Effector memory CD8-positive, alpha-beta T cell (primary cell): ENCODE data around the gene HCN1.
"Not testable (repeated sequence)": the region's sequence is repeated elsewhere in the genome, so short reads cannot be mapped to it uniquely, and the experiment has no call there.

Experiments
- ATAC-seq: fragments of 150-1000 bp; cut with Tn5 transposase; replicated peaks from 2 replicates; pipeline ENCODE4 v1.10.0; 2021; ENCODE audit warnings: mild to moderate bottlenecking, moderate library complexity
- DNase-seq, 3 experiments: peaks; one replicate each; pipeline ENCODE4 v3.0.0; 2021
- H3K27ac Mint-ChIP-seq, 2 donors: one replicate each; pipeline ENCODE4 v1.8.0; 2022; ENCODE audit warnings: mild to moderate bottlenecking in 2 of 2, mixed read lengths in 2 of 2, moderate library complexity in 2 of 2
- H3K27me3 Mint-ChIP-seq, 2 donors: one replicate each; pipeline ENCODE4 v1.8.0; 2022; ENCODE audit warnings: mixed read lengths in 2 of 2
- H3K36me3 Mint-ChIP-seq: one replicate; pipeline ENCODE4 v1.8.0; 2022; ENCODE audit warnings: mild to moderate bottlenecking, moderate library complexity, mixed read lengths; ENCODE audit not compliant: insufficient read depth
- H3K4me1 Mint-ChIP-seq, 2 donors: one replicate each; pipeline ENCODE4 v1.8.0; 2022; ENCODE audit warnings: low read depth in 2 of 2, mixed read lengths in 2 of 2
- H3K4me3 Mint-ChIP-seq, 2 donors: one replicate each; pipeline ENCODE4 v1.8.0; 2022; ENCODE audit warnings: mild to moderate bottlenecking in 2 of 2, mixed read lengths in 2 of 2, moderate library complexity in 2 of 2
- H3K9me3 Mint-ChIP-seq, 2 donors: one replicate each; pipeline ENCODE4 v1.8.0; 2022; ENCODE audit warnings: mixed read lengths in 2 of 2

Gene HCN1

GRCh38 chr5:45586001-45586400 lies 110.2 kb downstream of the HCN1 start:
- H3K36me3 Mint-ChIP-seq, ATAC-seq, DNase-seq, H3K4me1 Mint-ChIP-seq, H3K27ac Mint-ChIP-seq, H3K4me3 Mint-ChIP-seq, H3K27me3 Mint-ChIP-seq: not testable (repeated sequence)
- H3K9me3 Mint-ChIP-seq: peaks cover 12 to 28% of the 10 kb centered on the region in 2 donors

- H3K27ac Mint-ChIP-seq: no peak overlapping the region
- no peaks in the 10 kb centered on the region for H3K36me3 Mint-ChIP-seq
- no peak overlapping the region for H3K4me3 Mint-ChIP-seq
- no peaks in the 10 kb centered on the region for H3K27me3 Mint-ChIP-seq
- ATAC-seq (no peak), DNase-seq (no peak)
- H3K9me3 Mint-ChIP-seq: peaks cover 5 to 25% of the 10 kb centered on the region in 2 donors
- H3K4me1 Mint-ChIP-seq: no peaks in the 10 kb centered on the region
Observed at GRCh38 chr5:45578270-45578669, 117.9 kb downstream of the HCN1 start.

GRCh38 chr5:45568813-45569212 lies 127.4 kb downstream of the HCN1 start:
- peaks cover 7 to 8% of the 10 kb centered on the region in 2 donors for H3K9me3 Mint-ChIP-seq
- no peaks in the 10 kb centered on the region for H3K4me1 Mint-ChIP-seq
- ATAC-seq: no peak
- no peak overlapping the region for H3K4me3 Mint-ChIP-seq
- H3K27me3 Mint-ChIP-seq: no peaks in the 10 kb centered on the region
- DNase-seq: no peak
- no peak overlapping the region for H3K27ac Mint-ChIP-seq
- H3K36me3 Mint-ChIP-seq: no peaks in the 10 kb centered on the region

DNA sequence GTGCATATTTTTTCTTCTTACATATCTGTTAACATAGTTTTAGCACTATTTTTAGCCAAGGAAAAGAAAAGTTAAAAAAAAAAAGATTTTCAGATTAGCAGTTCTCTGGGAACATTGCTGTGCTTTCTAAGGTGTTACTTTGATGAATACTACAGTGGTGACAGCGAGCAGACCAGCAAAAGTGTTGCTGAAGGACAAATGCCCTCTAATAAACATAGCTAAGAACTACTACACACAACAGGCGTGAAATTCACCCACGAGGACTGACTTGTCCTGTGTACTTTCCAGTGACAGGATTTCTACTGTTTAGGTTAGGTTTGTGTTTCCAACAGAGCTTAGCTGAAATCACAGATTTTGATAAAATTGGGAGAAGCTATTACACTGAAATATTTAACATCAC lies 153.8 kb downstream of the HCN1 start:
- DNase-seq (no peak), ATAC-seq (no peak)
- Mint-ChIP-seq H3K36me3 (no peaks in the 10 kb centered on the region), H3K4me1 (no peaks in the 10 kb centered on the region), H3K4me3 (no peak overlapping the region), H3K27me3 (no peaks in the 10 kb centered on the region), H3K27ac (no peak overlapping the region), H3K9me3 (peaks cover 8 to 17% of the 10 kb centered on the region in 2 donors)

GRCh38 chr5:45533663-45534062 lies 162.5 kb downstream of the HCN1 start:
- Mint-ChIP-seq H3K4me1 (no peaks in the 10 kb centered on the region), H3K9me3 (peaks cover 10 to 16% of the 10 kb centered on the region in 2 donors), H3K4me3 (no peak overlapping the region), H3K27ac (no peak overlapping the region), H3K27me3 (no peaks in the 10 kb centered on the region), H3K36me3 (no peaks in the 10 kb centered on the region)
- DNase-seq: no peak
- ATAC-seq: no peak

DNA sequence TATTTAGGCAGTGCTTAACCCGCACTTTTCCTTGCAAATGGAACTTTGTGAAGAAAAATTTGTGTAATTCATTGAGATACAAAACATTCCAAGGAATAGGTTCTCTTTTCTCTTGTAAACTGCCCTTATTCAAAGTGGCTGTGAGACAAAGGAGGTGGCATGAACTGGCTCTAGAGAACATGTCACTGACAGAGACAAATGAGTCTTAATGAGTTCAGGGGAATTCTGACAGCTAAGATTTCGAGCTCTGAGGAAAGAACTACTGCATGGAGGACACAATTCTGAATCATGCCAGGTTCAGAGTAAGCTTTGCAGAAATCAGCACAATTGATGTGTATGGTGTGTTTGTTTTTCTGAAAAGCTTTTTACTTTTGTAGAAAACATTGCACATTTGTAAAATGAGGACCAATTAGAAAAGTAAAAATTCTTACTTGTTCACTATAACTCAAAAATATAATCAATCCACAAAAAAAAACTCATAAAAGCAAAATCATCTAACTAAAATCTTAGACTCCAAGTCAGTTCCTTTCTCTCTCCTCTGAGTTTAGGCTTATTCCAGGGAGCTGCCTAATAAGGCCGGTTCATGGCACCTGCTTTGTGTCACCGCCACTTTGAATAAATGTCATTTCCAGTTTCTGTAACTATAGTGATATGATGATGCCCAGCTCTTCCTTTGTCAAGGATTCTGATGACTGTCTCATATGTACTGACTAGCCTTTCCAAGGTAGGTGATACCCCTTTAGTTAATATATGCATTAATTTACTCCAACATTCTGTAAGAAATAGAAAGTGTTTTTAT lies 163.2 kb downstream of the HCN1 start:
- DNase-seq: no peak
- Mint-ChIP-seq H3K36me3 (no peaks in the 10 kb centered on the region), H3K27me3 (no peaks in the 10 kb centered on the region), H3K4me1 (no peaks in the 10 kb centered on the region), H3K27ac (no peak overlapping the region), H3K9me3 (peaks cover 10 to 16% of the 10 kb centered on the region in 2 donors), H3K4me3 (no peak overlapping the region)
- ATAC-seq: no peak

GRCh38 chr5:45521067-45521466 lies 175.1 kb downstream of the HCN1 start:
- no peak for ATAC-seq
- DNase-seq: no peak
- no peak overlapping the region for H3K27ac Mint-ChIP-seq
- no peaks in the 10 kb centered on the region for H3K36me3 Mint-ChIP-seq
- no peaks in the 10 kb centered on the region for H3K4me1 Mint-ChIP-seq
- no peak overlapping the region for H3K4me3 Mint-ChIP-seq
- peaks cover 4 to 8% of the 10 kb centered on the region in 2 donors for H3K9me3 Mint-ChIP-seq
- H3K27me3 Mint-ChIP-seq: no peaks in the 10 kb centered on the region

GRCh38 chr5:45512521-45512920 lies 183.7 kb downstream of the HCN1 start:
- Mint-ChIP-seq H3K27ac (no peak overlapping the region), H3K4me1 (no peaks in the 10 kb centered on the region), H3K4me3 (no peak overlapping the region), H3K9me3 (peaks cover 7 to 15% of the 10 kb centered on the region in 2 donors), H3K36me3 (no peaks in the 10 kb centered on the region), H3K27me3 (no peaks in the 10 kb centered on the region)
- ATAC-seq: no peak
- DNase-seq: no peak

GRCh38 chr5:45509371-45509770 lies 186.8 kb downstream of the HCN1 start:
- H3K36me3 Mint-ChIP-seq: no peaks in the 10 kb centered on the region

GRCh38 chr5:45508135-45508534 lies 188.0 kb downstream of the HCN1 start:
- ATAC-seq (no peak), DNase-seq (no peak)
- Mint-ChIP-seq H3K27me3 (no peaks in the 10 kb centered on the region), H3K27ac (no peak overlapping the region), H3K4me3 (no peak overlapping the region), H3K36me3 (no peaks in the 10 kb centered on the region), H3K9me3 (peaks cover 7 to 12% of the 10 kb centered on the region in 2 donors), H3K4me1 (no peaks in the 10 kb centered on the region)

More at GRCh38 chr5:45509371-45509770, 186.8 kb downstream of the HCN1 start:
- H3K4me1 Mint-ChIP-seq: no peaks in the 10 kb centered on the region
- peaks cover 6 to 11% of the 10 kb centered on the region in 2 donors for H3K9me3 Mint-ChIP-seq
- no peak overlapping the region for H3K4me3 Mint-ChIP-seq
- no peak overlapping the region for H3K27ac Mint-ChIP-seq
- H3K27me3 Mint-ChIP-seq: no peaks in the 10 kb centered on the region
- no peak for ATAC-seq
- DNase-seq: no peak

DNA sequence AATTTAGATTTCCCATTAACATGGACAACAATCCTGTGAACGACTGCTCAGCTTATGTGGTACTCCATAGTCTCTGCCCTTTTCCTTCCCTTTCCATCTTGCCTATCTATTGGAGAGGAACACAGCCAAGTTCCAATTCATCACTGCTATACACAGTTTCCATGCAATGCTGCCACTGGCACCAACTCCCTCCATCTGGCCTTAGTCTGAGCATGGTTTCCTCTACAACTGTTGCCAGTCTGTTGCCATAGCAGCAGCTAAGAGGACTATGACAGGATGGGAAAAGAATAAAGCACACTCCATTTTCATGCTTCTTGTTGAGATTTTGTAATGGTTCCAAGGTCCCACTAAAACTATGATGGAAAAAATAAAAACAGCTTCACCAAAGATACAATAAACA lies 189.0 kb downstream of the HCN1 start:
- H3K9me3 Mint-ChIP-seq: peaks cover 8 to 15% of the 10 kb centered on the region in 2 donors
- H3K27me3 Mint-ChIP-seq: no peaks in the 10 kb centered on the region

DNA sequence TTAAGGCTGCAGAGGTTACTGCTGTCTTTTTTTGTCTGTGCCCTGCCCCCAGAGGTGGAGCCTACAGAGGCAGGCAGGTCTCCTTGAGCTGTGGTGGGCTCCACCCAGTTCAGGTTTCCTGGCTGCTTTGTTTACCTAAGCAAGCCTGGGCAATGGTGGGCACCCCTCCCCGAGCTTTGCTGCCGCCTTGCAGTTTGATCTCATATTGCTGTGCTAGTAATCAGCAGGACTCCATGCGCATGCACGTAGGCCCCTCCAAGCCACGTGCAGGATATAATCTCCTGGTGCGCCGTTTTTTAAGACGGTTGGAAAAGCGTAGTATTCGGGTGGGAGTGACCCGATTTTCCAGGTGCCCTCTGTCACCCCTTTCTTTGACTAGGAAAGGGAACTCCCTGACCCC lies 197.2 kb downstream of the HCN1 start:
- not testable (repeated sequence) for H3K4me1 Mint-ChIP-seq, H3K36me3 Mint-ChIP-seq, H3K4me3 Mint-ChIP-seq, H3K27me3 Mint-ChIP-seq, H3K27ac Mint-ChIP-seq, DNase-seq, ATAC-seq
- peaks cover 6 to 20% of the 10 kb centered on the region in 2 donors for H3K9me3 Mint-ChIP-seq

More for the DNA sequence above, 189.0 kb downstream of the HCN1 start:
- no peaks in the 10 kb centered on the region for H3K4me1 Mint-ChIP-seq
- H3K4me3 Mint-ChIP-seq: no peak overlapping the region
- H3K36me3 Mint-ChIP-seq: no peaks in the 10 kb centered on the region
- no peak overlapping the region for H3K27ac Mint-ChIP-seq
- DNase-seq (no peak), ATAC-seq (no peak)

DNA sequence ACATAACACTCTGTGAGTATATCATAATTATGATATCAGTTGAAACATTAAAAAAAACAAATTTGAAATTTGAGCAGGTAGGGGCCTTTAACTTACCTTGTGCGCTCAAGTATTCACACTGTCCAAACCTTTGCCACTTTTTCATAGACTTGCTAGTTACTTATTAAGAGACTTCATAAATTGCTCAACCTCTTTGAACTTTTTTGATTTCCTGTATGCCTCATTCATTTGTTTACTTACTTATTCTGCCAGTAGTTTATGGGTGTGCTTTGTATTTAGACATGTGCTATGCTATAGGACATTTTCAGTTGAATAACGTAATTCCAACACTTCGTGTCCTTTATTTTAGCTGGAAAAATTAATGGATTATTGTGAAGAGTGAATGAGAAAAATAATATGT lies 204.8 kb downstream of the HCN1 start:
- ATAC-seq: no peak
- Mint-ChIP-seq H3K27ac (no peak overlapping the region), H3K4me3 (no peak overlapping the region), H3K36me3 (no peaks in the 10 kb centered on the region), H3K9me3 (peaks cover 1 to 11% of the 10 kb centered on the region in 2 donors), H3K27me3 (no peaks in the 10 kb centered on the region), H3K4me1 (no peaks in the 10 kb centered on the region)
- no peak for DNase-seq

DNA sequence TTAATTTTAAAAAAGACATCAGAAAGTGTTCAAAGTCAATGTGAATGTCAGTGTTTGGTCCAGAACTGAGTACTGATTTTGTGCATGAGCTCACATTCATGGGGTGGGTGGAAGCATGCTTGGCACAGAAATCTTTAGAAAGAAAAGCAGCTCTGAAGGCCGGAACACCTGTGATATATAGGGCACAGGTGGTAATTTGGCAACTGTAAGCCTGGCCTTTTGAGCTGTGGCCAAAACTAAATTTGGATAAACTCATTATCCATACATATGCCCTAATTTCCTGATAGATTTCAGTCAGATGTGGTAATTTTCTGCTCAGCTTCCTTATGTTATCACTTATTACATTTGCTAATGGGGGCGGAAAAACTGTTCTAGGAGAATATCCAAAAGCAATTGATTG lies 211.4 kb downstream of the HCN1 start:
- Mint-ChIP-seq H3K4me1 (no peaks in the 10 kb centered on the region), H3K9me3 (peaks cover 13 to 23% of the 10 kb centered on the region in 2 donors), H3K27ac (no peak overlapping the region), H3K36me3 (no peaks in the 10 kb centered on the region), H3K4me3 (no peak overlapping the region), H3K27me3 (no peaks in the 10 kb centered on the region)
- ATAC-seq: no peak
- DNase-seq: no peak
